ENCODE data around the gene AZIN2.
"Not testable (repeated sequence)": the region's sequence is repeated elsewhere in the genome, so short reads cannot be mapped to it uniquely, and the experiment has no call there.

AZIN2 gene

DNA sequence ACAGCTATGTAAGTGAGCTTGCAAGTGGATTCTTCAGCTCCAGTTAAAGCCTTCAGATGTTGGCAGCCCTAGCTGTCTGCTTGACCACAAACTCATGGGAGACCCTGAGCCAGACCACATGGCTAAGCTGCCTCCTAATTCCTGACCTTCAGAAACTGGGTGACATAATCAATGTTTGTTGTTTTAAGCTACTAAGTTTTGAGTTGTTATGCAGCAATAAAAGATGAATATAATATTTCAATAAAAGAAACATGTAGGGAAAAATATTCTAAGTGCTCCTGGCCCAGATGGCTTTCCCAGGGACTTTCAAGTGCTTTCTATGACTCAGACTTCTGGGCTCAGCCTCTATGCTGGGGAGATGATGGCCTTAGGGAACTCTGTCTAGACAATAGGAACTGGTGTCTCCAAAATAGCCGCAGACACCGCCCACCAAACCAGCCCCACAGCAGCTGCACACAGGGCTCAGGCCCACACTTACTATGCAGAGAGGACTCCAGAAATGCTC is 20.3 kb upstream of the AZIN2 start:
- no peak for DNase-seq

DNA sequence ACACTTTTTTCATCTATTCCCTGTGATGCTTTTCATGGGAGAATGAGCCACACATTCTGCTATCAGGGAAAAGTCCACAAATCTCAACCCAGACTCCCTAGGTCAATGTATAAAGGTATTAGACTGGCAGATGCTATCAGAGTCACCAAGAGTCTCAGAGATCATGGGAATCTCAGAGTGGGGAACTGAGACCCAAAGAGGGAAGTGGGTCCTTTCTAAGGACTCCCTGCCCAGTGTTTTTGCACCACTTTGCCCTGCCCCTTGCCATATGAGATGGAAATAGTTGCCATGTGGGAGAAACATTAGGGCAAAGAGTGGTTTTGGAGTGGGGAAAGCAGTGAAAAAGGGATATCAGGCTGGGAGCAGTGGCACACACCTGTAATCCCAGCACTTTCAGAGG is 19.1 kb upstream of the AZIN2 start:
- no peak for DNase-seq

DNA sequence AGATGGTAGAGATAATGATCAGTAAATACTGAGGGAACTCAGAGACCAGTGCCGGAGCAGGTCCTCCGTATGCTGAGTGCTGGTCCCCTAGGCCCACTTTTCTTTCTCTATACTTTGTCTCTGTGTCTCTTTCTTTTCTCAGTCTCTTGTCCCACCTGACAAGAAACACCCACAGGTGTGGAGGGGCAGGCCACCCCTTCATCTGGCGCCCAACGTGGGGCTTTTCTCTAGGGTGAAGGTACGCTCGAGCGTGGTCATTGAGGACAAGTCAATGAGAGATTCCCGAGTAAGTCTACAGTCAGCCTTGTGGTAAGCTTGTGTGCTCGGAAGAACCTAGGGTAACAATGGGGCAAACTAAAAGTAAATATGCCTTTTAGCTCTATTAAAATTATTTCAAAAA is 16.7 kb upstream of the AZIN2 start:
- DNase-seq, result not testable (repeated sequence)

DNA sequence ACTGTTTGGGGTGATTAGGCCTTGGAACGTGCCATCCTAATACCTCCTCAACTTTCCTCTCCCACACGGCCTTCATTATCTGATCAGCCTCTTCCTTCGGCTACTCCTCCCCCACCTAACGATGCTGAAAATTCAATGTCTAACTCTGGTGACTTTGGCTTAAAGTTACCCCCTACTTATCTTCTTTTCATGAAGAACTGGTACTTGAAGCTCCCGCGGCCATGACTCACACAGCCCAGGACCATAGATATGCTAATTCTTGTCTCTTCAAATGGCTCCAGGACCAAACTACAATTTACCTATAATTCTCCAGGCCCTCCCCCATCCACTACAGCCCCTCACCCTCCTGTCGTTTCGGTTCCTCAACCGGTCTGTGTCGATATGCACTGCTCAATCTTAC is 15.7 kb upstream of the AZIN2 start:
- no peak for DNase-seq

DNA sequence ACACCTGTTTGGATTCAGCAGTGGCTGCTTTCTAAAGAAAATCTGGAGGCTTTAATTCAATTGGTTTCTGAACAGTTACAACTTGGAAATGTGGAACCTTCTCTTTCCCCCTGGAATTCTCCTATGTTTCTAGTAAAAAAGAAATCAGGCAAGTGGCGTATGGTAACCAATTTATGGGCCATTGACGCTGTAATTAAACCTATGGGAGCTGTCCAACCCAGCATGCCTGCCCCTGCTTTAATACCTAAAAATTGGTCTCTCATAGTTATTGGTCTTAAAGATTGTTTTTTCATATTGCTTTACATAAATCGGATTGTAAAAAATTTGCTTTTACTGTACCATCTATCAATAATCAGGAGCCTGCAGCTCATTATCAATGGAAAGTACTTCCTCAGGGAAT is 14.5 kb upstream of the AZIN2 start:
- DNase-seq, result not testable (repeated sequence)

DNA sequence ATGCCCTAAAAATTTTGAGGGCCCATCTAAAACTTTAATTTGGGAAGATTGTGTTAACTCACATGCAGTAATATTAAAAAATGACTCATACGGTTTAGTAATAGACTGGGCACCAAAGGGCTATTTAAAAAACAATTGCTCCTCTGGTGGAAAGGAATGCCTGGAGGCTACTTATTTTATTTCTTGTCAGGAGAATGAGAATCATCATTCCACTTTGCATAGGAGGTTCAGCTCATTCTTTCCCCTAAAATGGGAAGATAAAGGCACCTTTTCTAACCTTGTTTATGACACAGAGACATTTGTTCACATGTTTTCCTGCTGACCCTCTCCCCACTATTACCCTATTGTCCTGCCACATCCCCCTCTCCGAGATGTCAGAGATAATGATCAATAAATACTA is 12.8 kb upstream of the AZIN2 start:
- not testable (repeated sequence) for DNase-seq

DNA sequence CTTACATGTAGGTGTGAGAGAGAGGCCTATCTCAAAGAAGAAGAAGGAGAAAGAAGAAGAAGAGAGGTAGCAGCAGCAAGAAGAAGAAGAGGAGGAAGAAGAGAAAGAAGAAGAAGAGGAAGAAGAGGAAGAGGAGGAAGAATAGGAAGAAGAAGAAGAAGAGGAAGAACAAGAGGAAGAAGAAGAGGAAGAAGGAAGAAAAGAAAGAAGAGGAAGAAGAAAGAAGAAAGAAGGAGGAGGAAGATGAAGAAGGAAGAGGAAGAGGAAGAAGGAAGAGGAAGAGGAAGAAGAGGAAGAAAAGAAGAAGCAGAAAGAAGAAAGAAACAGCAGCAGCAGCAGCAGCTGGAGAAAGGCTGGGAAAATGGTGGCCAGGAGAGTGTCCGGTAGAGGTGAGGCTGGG is 10.3 kb upstream of the AZIN2 start:
- DNase-seq, result no peak

DNA sequence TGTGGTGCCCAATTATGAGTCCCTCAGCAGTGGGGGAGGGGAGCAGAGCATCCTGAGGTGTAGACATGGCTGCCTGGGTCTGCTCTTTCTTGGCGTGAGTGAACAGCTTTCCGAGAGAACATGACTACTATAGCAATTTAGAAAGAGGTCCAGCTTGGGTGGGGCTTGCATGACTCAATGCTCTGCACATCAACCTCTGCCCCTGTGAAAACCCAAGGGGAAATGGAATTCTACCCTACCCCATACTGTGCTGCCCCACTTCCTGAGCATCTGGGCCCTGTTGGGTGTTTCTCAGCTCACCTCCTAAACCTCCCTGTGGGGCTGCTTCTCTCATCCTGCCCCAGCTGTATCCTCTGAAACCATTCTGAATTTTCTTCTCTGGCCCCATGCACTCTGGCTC is 8.2 kb upstream of the AZIN2 start:
- no peak for DNase-seq

DNA sequence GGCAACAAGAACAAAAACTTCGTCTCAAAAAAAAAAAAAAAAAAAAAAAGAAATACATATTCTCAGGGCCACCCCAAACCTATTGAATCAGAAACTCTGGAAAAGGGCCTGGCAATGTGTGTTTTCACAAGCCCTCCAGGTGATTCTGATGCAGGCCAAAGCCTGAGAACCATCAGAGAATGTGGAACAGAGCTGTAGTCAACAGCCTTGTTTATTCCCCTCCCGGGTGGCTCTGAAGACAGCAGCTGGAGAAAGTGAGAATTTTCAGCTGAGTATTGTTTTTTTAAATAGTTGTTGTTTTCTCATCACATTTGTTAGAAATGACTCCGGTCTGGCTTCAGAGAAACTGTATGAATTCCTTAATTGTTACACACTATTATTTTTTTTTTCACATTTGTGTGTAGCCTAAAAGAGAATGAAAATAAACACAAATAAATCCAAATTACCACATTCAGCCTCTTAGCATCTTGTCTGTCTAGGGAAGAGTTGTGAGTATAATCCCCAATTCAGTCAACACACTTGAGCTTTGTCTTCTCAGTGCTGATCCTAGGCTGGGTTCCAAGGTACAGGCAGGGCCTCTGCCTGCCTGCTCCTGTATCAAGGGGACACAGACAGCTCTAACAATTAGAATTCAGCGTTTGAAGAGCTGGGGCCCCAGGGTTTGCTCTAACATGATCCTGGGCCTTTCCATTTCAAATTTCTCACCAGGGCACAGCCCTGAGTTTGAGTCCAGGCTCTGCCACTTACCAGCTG is 6.6 kb upstream of the AZIN2 start:
- no peak for DNase-seq

DNA sequence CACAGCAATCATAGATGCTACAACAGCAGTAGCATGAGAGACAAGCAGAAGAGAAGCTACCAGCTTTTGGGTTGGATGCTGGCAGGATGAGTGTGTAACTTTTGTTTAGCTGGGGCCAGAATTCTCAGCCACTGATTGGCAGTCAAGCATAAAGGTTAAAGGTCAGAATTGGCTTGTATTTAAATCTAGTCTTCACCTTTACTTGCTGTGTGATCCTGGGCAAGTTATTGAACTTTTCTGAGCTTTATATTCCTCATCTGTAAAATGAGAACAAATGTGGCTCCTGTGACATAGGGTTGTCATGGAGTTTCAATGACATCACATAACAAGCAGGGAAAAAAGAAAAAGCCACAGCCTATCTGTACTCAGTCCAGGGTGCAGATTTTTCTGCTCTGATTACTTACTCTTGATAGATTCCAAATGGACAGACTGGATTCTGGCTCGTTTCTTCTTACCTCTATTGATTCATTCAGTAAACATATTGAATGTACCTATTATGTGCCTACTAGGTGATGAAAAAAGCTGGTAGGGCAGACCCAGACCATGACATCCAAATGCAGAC is 2.8 kb upstream of the AZIN2 start:
- DNase-seq, result no peak

DNA sequence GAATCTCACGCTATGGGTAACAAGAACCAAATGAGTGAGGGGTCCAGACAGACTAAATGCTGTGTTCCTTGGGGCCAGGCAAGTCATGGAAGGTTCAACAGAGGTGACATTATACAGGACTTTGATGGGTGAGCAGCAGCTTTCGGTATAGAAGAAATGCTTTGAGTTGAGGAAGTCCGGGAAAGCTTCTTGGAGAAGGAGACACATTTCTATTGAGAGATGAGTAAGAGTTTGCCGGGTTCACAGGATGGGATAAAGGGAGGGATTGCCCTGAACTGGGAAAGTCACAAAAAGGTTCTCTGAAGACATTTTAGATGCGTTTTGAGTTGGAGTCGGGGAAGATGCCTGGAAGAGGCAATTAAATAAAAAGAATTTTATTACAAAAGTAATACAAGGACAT is 580 bp upstream of the AZIN2 start:
- DNase-seq, result no peak

DNA sequence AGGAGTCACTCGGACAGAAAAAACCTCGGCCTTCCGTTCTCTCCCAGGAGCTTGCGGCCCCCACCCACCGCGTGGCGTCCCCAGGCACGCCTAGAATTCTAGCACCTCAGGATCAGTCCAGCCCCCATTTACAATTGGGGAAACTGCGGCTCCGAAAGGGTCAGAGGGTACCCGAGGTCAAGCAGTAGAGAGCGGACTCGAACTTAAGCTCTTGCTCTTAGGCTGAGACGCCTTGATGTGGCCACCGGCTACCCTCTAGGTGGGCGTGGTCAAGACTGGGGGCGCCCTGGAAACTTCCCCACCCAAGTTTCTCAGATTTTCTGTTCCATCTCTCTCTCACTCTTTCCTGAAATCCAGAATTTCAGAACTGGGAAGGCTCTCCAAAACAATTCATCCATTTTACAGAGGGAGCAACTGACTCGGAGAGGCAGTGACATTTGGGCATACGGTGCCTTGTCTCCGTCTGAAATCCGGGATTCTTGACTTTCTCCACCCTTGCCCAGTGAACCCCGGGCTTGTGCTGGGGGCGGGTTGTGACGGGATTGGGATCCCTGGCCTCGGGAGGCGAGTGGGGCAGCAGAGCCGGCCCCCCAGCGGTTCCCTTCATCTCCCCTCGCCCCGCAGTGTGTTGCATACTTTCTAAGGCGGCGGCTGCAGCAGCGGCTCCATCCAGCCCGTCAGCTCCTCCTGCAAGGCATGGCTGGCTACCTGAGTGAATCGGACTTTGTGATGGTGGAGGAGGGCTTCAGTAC is 777 bp downstream of the AZIN2 start:
- no peak for DNase-seq

DNA sequence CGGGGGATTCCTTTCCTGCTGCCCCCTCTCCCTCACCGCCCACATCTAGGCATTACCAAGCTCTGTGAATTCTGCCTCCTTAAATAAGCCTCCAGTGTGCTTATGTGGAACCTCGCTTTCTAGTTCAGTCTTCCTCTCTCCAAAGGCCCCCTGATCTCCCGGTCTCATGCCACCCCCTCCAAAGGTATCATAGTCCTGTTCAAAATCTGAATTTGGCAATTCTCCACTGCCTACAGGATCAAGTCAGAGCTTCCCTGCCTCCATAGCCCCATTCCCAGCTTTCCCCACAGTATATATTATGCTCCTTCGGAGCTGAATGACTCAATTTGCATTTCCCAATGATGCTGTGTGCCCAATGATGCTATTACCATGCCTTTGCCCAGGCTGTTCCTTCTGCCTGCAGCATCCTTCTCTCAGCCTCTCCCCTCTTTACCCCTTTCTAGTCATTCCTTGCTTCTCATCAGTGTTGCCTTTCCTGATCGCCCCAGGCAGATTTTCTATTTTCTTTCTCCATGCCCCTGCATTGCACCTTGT is 1.7 kb downstream of the AZIN2 start:
- DNase-seq, result no peak

DNA sequence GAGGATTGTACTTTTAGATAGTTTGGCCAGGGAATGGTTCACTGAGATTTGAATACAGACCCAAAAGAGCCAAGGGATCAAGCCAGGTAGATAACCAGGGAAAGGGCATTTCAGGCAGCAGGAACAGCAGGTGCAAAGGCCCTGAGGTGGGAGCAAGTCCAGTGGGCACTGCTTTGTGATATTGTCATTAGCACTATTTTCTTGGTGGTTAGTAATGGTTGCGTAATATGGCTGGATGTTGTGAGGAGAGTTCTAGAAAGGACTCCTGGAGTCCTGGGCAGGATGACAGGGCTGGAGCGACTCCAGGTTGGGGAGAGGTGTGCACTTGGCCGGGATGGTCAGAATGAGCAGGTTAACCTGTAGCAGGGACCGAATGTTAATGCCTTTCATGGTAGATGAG is 4.4 kb downstream of the AZIN2 start:
- DNase-seq, result no peak

DNA sequence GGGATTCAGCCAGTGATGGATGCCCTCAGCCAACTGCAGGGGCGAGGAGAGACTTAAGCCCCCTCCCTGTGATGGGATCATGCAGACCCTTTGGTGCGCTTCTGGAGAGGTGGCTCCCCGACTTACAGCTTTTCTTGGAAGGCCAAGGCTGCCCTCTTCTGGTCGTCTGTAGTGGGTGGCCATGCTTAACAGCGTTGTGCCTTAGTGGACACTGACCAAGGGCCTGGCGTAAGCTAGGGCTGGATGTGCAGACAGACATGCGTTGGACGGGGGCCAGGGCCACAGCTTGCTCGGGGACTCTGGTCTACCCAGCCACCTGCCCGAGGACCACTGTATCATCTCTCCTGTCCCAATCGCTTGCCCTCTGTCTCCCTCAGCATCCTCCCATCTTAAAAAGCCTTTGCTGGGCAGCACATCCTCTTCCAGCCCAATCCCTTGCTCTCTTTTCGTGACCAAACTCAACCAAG is 5.5 kb downstream of the AZIN2 start:
- DNase-seq, result peak; percentile 8

DNA sequence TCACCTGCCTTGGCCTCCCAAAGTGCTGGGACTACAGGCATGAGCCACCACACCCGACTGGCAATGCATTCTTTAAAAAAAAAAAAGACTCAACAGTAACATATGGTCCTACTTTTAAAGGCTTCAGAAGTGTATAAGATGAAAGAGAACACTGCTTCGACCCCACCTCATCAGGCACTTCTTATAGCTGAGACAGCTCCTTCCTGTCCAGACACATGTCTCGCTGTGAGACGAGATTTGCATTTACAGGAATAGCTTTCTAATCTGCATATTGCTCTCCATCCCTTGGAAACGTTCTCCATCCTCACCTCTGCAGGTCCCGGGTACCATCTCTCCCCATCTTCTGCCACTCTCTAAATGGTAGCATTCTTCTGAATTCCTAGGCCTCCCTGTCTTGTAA is 6.7 kb downstream of the AZIN2 start:
- DNase-seq, result no peak

DNA sequence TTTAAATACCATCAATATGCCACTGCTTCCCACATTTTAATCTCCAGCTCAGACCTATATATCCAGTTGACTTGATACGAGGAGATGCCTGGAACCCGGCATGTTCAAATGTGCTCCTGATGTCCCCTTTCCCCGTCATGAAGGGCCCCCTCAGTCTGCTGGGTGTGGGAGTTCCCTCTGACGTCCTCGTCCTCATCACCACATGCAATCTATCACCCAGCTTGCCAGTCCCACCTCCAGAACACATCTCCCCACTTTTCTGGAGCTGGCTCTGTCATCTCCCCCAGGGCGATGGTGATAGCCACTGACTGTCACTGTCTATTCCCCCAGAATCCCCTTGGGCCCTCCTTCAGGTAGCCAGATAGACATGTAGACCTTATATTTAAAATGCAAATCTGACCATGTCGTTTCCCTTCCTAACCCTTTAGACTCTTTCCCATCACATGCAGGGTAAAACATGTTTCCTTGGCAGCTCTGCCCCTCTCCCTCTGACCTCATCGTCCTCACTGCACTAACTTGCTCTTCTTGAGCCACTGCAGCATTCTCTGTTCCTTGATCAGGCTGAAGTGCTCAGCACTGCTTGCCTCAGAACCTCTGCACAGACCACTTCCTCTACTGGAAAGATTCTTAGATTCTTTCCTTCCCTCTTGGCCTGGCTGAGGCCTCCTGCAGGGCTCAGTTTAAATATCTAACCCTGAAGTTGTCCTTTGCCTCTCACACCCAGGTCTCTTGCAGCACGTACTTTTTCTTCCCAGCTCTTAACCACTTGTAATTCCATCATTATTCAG is 7.4 kb downstream of the AZIN2 start:
- DNase-seq, result no peak

DNA sequence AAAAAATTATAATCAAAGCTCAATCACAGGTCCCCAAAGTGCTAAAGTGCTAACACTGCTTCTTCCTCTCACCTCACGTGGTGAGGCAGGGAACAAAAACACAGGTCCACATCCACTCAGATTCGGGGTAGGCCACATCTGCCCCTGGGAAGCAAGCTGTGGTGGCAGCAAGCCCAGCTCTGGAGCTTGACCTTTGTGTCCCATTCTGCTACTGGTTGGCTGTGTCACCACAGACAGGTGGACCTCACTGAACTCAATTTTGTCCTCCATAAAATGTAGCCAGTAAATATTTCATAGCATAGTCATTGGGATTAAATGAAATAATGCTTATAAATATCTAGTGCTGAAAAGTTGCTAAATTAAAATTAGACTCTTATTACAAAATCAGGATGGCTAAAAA is 8.5 kb downstream of the AZIN2 start:
- DNase-seq, result no peak

DNA sequence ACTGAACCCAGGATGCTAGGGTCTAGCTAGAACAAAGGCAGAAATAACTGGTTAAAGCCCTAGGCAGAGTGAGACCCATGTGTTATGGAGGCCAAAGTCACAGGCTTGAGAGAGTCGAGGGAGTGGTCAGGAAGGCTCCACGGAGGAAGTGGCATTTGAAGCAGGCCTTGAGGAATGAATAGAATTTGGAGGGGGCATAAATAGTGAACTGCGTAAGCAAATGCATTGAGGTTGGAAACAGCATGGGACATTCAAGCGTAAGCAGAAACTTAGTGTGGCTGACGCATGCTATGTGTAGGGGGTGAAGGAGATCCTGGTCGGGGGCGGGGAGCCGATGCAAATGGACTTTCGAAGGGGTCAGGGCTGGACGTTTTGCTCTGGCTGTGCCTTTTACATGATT is 11.5 kb downstream of the AZIN2 start:
- no peak for DNase-seq

DNA sequence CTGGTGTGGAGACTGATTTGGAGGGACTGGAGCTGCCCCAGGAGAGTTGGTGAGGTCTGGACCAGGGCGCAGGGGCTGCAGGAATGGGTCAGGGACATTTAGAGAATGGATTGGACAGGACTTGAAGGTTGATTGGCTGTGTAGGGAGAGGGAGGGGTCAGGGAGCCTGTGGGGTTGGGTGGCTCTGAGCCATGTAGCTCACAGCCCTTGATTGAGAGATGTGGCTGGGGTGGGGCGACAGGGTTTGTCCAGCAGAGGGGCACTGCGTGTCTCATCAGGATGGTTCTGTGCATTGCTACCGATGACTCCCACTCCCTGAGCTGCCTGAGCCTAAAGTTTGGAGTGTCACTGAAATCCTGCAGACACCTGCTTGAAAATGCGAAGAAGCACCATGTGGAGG is 12.1 kb downstream of the AZIN2 start:
- DNase-seq, result no peak

DNA sequence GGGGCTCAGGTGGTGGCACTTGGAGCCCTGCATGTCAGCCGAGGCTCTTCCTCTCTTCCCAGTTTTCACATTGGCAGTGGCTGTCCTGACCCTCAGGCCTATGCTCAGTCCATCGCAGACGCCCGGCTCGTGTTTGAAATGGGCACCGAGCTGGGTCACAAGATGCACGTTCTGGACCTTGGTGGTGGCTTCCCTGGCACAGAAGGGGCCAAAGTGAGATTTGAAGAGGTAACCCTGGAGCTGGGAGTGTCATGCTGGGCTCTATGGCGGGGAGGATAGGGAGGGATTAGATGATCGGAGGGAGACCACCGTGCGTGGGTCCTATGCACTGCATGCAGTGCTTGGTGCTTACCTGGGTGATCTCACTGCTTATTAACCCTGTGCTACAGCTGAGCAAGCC is 13.5 kb downstream of the AZIN2 start:
- no peak for DNase-seq

DNA sequence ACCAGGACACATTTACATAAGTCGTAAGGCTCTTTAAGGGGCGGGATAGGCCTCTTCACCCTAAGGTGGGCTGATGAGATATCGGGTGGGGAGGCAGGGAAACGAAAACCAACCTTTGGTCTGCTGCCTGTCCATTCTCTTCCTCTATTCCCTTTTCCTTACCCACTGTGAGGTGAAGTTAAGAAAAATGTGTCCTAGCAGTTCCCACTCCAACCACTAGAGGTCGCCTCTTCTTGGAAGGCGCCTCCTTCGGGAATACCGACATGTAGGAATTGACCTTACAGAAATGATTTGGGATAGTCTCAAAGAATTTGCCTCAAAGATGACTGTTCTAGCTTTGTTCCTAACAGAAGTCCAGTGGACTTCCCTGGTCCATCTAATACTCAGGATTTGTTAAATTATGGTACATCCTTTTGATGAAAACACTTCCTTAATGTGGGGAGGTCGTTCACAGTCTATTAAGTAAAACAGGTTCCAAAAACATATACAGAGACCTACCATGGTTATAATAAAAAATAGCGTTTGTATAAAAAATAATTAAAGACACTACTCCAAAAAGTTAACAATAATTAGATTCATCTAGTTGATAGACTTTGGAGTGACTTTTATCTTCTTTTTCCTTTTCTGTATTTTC is 14.1 kb downstream of the AZIN2 start:
- no peak for DNase-seq

Data from NCI-H1417 treated with DMSO at 0.1 percent for 48 hours (cell line).